ENCODE results near the gene NLRP4. TPM values are rescaled to one million over a fixed set of nuclear protein-coding genes. Genes with fewer than 3 reads are reported as not detected.

Gene NLRP4
- total RNA-seq, 1 experiment from 2014 or later = 0.15 TPM

DNA sequence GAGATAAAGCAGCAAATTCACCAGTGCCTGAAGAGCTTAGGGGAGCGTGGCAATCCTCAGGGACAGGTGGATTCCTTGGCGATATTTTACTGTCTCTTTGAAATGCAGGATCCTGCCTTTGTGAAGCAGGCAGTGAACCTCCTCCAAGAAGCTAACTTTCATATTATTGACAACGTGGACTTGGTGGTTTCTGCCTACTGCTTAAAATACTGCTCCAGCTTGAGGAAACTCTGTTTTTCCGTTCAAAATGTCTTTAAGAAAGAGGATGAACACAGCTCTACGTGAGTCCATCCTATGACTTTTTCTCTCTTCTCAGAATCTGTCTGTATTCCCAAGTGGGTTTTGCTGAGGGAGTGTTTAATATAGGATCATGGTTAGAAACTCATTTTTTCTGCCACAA is 22.6 kb downstream of the NLRP4 start:
- BruUV-seq (replicated peaks) = no TSS peak
- DNase-seq (ENCODE audit: low spot score) = no peak
- H3K4me1 ChIP-seq (ENCODE audit: insufficient read depth, low read length, poor library complexity, severe bottlenecking) = no peaks in the 10 kb centered on the region
- no peaks in the 10 kb centered on the region for H3K36me3 ChIP-seq (ENCODE audit: insufficient read depth, low read length, poor library complexity, severe bottlenecking)
- H3K4me3 ChIP-seq (ENCODE audit: low read depth, low read length, poor library complexity, severe bottlenecking) = no peak overlapping the region
- TF ChIP-seq EZH2 (IDR thresholded peaks at IDR 0.05; ENCODE audit: borderline replicate concordance, low read depth, low read length, poor library complexity, severe bottlenecking) = no peak
- TF ChIP-seq, protein P1, sequence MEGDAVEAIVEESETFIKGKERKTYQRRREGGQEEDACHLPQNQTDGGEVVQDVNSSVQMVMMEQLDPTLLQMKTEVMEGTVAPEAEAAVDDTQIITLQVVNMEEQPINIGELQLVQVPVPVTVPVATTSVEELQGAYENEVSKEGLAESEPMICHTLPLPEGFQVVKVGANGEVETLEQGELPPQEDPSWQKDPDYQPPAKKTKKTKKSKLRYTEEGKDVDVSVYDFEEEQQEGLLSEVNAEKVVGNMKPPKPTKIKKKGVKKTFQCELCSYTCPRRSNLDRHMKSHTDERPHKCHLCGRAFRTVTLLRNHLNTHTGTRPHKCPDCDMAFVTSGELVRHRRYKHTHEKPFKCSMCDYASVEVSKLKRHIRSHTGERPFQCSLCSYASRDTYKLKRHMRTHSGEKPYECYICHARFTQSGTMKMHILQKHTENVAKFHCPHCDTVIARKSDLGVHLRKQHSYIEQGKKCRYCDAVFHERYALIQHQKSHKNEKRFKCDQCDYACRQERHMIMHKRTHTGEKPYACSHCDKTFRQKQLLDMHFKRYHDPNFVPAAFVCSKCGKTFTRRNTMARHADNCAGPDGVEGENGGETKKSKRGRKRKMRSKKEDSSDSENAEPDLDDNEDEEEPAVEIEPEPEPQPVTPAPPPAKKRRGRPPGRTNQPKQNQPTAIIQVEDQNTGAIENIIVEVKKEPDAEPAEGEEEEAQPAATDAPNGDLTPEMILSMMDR (conservative IDR thresholded peaks at IDR 0.05; ENCODE audit: low read depth, low read length) = no peak
- no peaks in the 10 kb centered on the region for H3K9me3 ChIP-seq (ENCODE audit: low read depth, low read length, poor library complexity, severe bottlenecking)
- POLR2A ChIA-PET (ENCODE audit: low non-redundant PET) = no interaction called here
- peaks cover 4% of the 10 kb centered on the region for H3K27me3 ChIP-seq (replicated peaks; ENCODE audit: insufficient read depth, low read depth, low read length, poor library complexity)
- intact Hi-C loops (cut with micrococcal nuclease; ENCODE audit: unreplicated experiment) = no loop called here
- CTCF ChIA-PET = interaction anchor here (0.6 kb wide), 1 partner anchor 293 kb away, joined by 3 read pairs; no protein-coding TSS in a partner anchor
- H3K27ac ChIP-seq (ENCODE audit: low read depth, low read length, poor library complexity, severe bottlenecking) = no peak overlapping the region

DNA sequence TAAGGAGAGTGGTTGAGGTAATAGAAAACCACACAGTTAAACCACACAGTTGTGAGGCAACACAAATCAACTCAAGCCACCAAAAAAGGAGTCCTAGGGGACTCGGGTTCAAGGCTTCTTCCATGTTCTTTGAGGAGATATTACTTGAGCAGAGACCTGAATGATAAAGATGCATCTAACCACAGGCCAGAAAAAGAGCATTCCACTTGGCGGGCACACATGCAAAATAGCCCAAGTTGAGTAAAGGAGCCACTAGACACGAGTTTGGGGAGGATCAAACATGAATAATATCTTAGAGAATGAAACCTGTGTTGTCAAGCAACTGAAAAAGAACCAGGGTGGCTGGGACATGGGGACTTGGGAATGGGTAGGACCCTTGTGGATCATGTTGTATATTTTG is 30.2 kb downstream of the NLRP4 start:
- Histone ChIP-seq H3K4me3 (ENCODE audit: low read depth, low read length, poor library complexity, severe bottlenecking) (no peak overlapping the region), H3K36me3 (ENCODE audit: insufficient read depth, low read length, poor library complexity, severe bottlenecking) (no peaks in the 10 kb centered on the region), H3K27me3 (replicated peaks; ENCODE audit: insufficient read depth, low read depth, low read length, poor library complexity) (no peaks in the 10 kb centered on the region), H3K4me1 (ENCODE audit: insufficient read depth, low read length, poor library complexity, severe bottlenecking) (no peaks in the 10 kb centered on the region), H3K27ac (ENCODE audit: low read depth, low read length, poor library complexity, severe bottlenecking) (no peak overlapping the region), H3K9me3 (ENCODE audit: low read depth, low read length, poor library complexity, severe bottlenecking) (no peaks in the 10 kb centered on the region)
- BruUV-seq (replicated peaks) = no TSS peak
- CTCF ChIA-PET = no interaction called here
- POLR2A ChIA-PET (ENCODE audit: low non-redundant PET) = no interaction called here
- intact Hi-C loops (cut with micrococcal nuclease; ENCODE audit: unreplicated experiment) = no loop called here
- DNase-seq (ENCODE audit: low spot score) = no peak
- TF ChIP-seq, protein P1 (conservative IDR thresholded peaks at IDR 0.05; ENCODE audit: low read depth, low read length) = no peak
- no peak for TF ChIP-seq EZH2 (IDR thresholded peaks at IDR 0.05; ENCODE audit: borderline replicate concordance, low read depth, low read length, poor library complexity, severe bottlenecking)

DNA sequence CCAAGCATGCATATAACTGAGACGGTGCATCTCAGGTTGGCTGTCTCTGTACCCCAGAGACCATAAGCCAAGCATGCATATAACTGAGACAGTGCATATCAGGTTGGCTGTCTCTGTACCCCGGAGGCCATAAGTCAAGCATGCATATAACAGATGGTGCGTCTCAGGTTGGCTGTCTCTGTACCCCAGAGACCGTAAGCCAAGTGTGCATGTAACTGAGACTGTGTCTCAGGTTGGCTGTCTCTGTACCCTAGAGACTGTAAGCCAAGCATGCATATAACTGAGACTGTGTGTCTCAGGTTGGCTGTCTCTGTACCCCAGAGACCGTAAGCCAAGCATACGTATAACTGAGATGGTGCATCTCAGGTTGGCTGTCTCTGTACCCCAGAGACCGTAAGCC is 30.8 kb downstream of the NLRP4 start:
- no peak for DNase-seq (ENCODE audit: low spot score)
- ChIA-PET CTCF (no interaction called here), POLR2A (ENCODE audit: low non-redundant PET) (no interaction called here)
- TF ChIP-seq, protein P1 (conservative IDR thresholded peaks at IDR 0.05; ENCODE audit: low read depth, low read length) = no peak
- TF ChIP-seq EZH2 (IDR thresholded peaks at IDR 0.05; ENCODE audit: borderline replicate concordance, low read depth, low read length, poor library complexity, severe bottlenecking) = no peak
- no peak overlapping the region for H3K4me3 ChIP-seq (ENCODE audit: low read depth, low read length, poor library complexity, severe bottlenecking)
- H3K36me3 ChIP-seq (ENCODE audit: insufficient read depth, low read length, poor library complexity, severe bottlenecking) = no peaks in the 10 kb centered on the region
- H3K4me1 ChIP-seq (ENCODE audit: insufficient read depth, low read length, poor library complexity, severe bottlenecking) = no peaks in the 10 kb centered on the region
- intact Hi-C loops (cut with micrococcal nuclease; ENCODE audit: unreplicated experiment) = no loop called here
- no peaks in the 10 kb centered on the region for H3K27me3 ChIP-seq (replicated peaks; ENCODE audit: insufficient read depth, low read depth, low read length, poor library complexity)
- H3K27ac ChIP-seq (ENCODE audit: low read depth, low read length, poor library complexity, severe bottlenecking) = no peak overlapping the region
- H3K9me3 ChIP-seq (ENCODE audit: low read depth, low read length, poor library complexity, severe bottlenecking) = no peaks in the 10 kb centered on the region
- BruUV-seq (replicated peaks) = no TSS peak
